D341Med (cell line): ENCODE measurements around the gene CDC42.

ENCODE experiments used
- DNase-seq: peaks from one replicate; pipeline ENCODE4 v3.0.0; 2012; ENCODE audit warnings: low spot score

The CDC42 gene

GRCh38 chr1:22131875-22132486 lies 79.5 kb downstream of the CDC42 start:
- peak; percentile 88 for DNase-seq

GRCh38 chr1:22132517-22133235 lies 80.2 kb downstream of the CDC42 start:
- DNase-seq: no peak

DNA sequence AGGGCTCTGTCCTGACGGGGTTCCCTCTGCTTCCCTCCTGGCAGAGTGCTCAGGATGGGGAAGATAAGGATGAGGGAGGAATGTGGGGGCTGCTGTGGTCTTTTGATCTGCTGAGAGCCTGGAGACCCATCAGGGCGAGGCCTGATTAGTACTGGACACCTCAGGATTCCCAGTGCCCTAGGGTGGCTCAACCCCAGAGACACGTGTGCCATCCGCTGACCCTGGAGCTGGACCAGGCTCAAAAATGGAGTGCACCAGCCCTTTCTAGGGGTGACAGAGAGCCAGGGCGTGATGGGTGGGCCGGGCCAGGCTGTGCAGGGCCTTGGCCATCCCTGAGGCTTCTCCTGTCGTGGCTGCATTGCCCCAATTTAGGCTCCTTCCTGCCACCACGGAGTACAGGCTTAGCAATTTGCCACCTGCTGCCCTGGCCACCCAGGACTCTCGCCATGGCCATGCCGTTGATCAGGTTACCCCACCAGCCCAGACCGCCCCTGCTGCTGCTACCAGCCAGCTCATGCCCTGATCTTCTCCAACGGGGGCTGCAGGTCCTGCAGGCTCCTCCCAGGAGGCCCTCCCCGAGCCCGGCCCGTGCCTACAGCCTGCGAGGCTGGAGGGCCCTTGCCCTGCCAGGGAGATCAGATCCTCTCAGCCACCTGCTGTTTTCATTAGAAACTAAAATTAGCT lies 80.9 kb downstream of the CDC42 start:
- DNase-seq: no peak

DNA sequence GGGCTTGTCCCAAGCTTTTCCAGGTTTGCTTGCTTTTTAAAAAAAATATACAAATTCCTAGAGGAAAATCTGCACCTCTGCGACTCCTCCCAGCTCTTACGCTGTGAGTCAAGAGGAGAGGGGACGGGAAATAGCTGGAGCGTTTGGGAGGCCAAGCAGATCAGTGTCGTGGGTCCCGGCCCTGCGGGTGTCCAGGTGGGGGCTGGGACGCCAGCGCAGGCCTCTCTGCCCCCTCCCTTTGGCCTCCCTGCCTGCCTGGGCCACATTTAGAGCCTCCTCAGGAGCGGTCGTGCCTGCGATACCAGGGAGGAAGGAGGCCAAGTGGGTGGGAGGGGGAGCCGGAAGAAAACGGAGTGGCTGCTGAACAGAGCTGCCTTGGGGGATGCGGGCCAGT lies 81.4 kb downstream of the CDC42 start:
- no peak for DNase-seq

DNA sequence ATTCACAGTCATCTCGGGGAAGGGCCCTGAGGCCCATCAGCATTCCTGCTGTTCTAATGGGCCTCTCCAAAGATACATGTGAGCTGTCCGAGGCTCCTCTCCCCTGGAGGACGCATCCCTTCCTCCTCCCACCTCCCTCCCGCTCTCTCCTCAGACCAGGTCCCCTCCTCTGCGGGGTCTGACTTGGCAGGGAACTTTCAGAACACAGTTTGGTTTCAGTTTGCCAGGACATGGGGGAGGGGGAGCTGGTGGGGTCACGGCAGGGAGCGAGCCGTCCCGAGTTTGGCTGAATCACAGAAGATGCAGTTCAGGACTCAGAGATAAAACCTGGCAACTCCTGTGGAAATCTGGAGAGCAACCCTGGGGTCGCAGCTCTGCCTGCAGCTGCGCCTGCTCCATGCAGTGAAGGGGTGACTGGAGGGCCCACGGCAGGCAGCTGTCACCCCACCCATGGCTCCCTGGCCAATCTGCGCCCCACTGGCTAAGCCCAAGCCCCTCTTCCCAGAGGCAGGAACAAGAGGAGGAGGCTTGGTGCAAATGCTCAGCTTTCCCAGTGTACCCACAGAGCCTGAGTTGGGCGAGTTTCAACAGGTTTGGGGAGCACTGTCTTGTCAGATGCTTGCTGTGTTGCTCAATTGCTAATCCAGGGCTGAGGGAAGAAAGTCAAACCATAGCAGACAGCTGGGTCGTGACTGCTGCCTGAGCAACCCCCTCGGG lies 84.7 kb downstream of the CDC42 start:
- DNase-seq: no peak

GRCh38 chr1:22139066-22139594 lies 86.6 kb downstream of the CDC42 start:
- no peak for DNase-seq

GRCh38 chr1:22139817-22140216 lies 87.3 kb downstream of the CDC42 start:
- DNase-seq: no peak
